A204.1 (cell line): ENCODE results near the gene KLK1.

Experiments used
- FAIRE-seq: peaks from 2 replicates; lab custom pipeline; 2012; peaks lifted over from hg19 to GRCh38; lab: Jason Lieb, UNC

Gene KLK1

GRCh38 chr19:50835785-50836542, 12.4 kb upstream of the KLK1 start:
- no peak for FAIRE-seq

GRCh38 chr19:50835103-50835784, 11.7 kb upstream of the KLK1 start:
- no peak for FAIRE-seq

GRCh38 chr19:50833802-50834167, 10.2 kb upstream of the KLK1 start:
- FAIRE-seq: no peak

- FAIRE-seq: no peak
Measured at GRCh38 chr19:50833117-50833801, 9.7 kb upstream of the KLK1 start, which contains the start of gene KLK15. Gene KLK15, minus strand, starts transcription at chr19:50833574. Its CDS starts 2,082 bp downstream, at chr19:50831492.

- FAIRE-seq: no peak
Measured at GRCh38 chr19:50832666-50833065, 9.1 kb upstream of the KLK1 start.

GRCh38 chr19:50831026-50831396, 7.4 kb upstream of the KLK1 start:
- FAIRE-seq: no peak

GRCh38 chr19:50830266-50831025, 6.9 kb upstream of the KLK1 start:
- FAIRE-seq: no peak

- no peak for FAIRE-seq
Measured at GRCh38 chr19:50829801-50830200, 6.2 kb upstream of the KLK1 start.

- no peak for FAIRE-seq
Measured at GRCh38 chr19:50827476-50827875, 3.9 kb upstream of the KLK1 start.

GRCh38 chr19:50826492-50827240, 3.1 kb upstream of the KLK1 start:
- FAIRE-seq: no peak

GRCh38 chr19:50822661-50823208, 852 bp downstream of the KLK1 start:
- FAIRE-seq: no peak

- FAIRE-seq: no peak
Measured at GRCh38 chr19:50821622-50822021, 2.0 kb downstream of the KLK1 start.

GRCh38 chr19:50821248-50821612, 2.4 kb downstream of the KLK1 start:
- no peak for FAIRE-seq

- FAIRE-seq: no peak
Measured at GRCh38 chr19:50820549-50821247, 2.9 kb downstream of the KLK1 start.

GRCh38 chr19:50820086-50820485, 3.5 kb downstream of the KLK1 start:
- no peak for FAIRE-seq

- FAIRE-seq: no peak
Measured at GRCh38 chr19:50819636-50820035, 4.0 kb downstream of the KLK1 start.

GRCh38 chr19:50818859-50819472, 4.6 kb downstream of the KLK1 start:
- FAIRE-seq: no peak

- FAIRE-seq: no peak
Measured at GRCh38 chr19:50817941-50818858, 5.4 kb downstream of the KLK1 start.

GRCh38 chr19:50815439-50815838, 8.1 kb downstream of the KLK1 start:
- FAIRE-seq: no peak
